Mesodermal cell (in vitro differentiated cells): Measurements from ENCODE around the gene LILRB2. TPM values are rescaled to one million over a fixed set of nuclear protein-coding genes. Genes with fewer than 3 reads are reported as not detected.
"Not testable (repeated sequence)": the region's sequence is repeated elsewhere in the genome, so short reads cannot be mapped to it uniquely, and the experiment has no call there.

Experiments used
- H3K27ac ChIP-seq: 2 replicates; pipeline ENCODE4 v1.7.0; 2013; ENCODE audit warnings: mild to moderate bottlenecking, low read depth, low read length, moderate library complexity; ENCODE audit not compliant: severe bottlenecking
- H3K36me3 ChIP-seq: 2 replicates; pipeline ENCODE4 v1.7.1; 2013; ENCODE audit warnings: mild to moderate bottlenecking, low read length, moderate library complexity; ENCODE audit not compliant: control insufficient read depth, insufficient read depth
- H3K4me1 ChIP-seq: one replicate; pipeline ENCODE4 v1.7.1; 2013; ENCODE audit warnings: mild to moderate bottlenecking, low read length; ENCODE audit not compliant: insufficient read depth, control insufficient read depth, poor library complexity, severe bottlenecking
- H3K4me3 ChIP-seq: 2 replicates; pipeline ENCODE4 v1.7.0; 2013; ENCODE audit warnings: low read length, control low read depth, mild to moderate bottlenecking; ENCODE audit not compliant: insufficient read depth, poor library complexity, severe bottlenecking; ENCODE audit errors: extremely low read depth
- H3K9me3 ChIP-seq: 2 replicates; pipeline ENCODE4 v1.7.1; 2013; ENCODE audit warnings: mild to moderate bottlenecking, low read length, moderate library complexity; ENCODE audit not compliant: control insufficient read depth
- WGBS, 2 experiments: methylation state at CpG; one replicate each; pipeline ENCODE4 v1.1.5; 2013; ENCODE audit warnings: missing lambda C conversion rate in 2 of 2; ENCODE audit not compliant: insufficient coverage in 2 of 2; 5-methylcytosine and 5-hydroxymethylcytosine counted together
- polyA plus RNA-seq, 2 experiments: library from polyadenylated mRNA; stranded (reverse); fragments of 50-300 nt; gene quantifications; one replicate each; pipeline ENCODE4 v1.2.3, GENCODE V29; 2013

The LILRB2 gene
- polyA plus RNA-seq (2013, experiment 1 of 2) = not detected
- not detected for polyA plus RNA-seq (2013, experiment 2 of 2)

DNA sequence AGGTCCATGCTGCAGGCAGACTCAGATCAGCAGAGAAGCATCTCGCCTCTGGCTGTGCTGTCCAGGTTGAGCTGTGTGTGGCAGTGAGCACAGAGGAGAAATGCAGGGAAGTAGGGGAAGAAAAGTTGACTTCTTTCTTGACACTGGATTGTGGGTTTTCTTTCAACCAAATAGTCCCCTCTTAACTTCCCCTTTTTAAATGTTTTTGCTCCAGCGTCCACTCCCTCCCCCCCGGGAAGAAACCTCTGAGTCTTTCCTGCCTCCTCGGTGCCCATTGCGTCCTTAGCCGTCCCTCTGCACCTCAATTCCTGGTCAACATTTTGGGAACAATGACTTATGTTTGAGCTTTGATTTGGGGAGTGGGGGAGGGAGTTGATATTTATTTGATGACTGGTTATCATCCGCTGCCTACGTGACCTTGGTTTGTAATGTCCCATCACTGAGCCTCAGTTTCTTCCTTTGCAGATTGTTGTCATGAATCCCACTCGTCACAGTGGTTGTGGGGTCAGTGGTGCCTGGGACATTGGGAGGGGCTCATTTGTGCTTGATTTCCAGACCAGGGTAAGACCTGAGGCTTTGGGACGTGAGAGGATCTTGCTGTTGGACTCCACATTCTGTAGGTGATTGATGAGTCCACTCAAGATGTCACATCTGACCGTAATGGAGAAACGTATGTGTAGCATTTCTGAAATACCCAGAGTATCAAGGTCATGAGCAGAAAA lies at the start of gene LILRB2:
LILRB2 (minus strand) TSS at position 104 of the 722 bp plus-strand sequence. CDS start 614 bp downstream, outside the sequence.
- Histone ChIP-seq H3K27ac (no peak within 1 kb of the TSS), H3K4me1 (no peaks in the 10 kb centered on the region), H3K4me3 (no peak within 1 kb of the TSS), H3K9me3 (no peaks in the 10 kb centered on the region), H3K36me3 (no peaks in the 10 kb centered on the region)
- 83 to 84% methylated on average over 10 to 11 of the region's 12 CpGs for WGBS, 2 experiments

DNA sequence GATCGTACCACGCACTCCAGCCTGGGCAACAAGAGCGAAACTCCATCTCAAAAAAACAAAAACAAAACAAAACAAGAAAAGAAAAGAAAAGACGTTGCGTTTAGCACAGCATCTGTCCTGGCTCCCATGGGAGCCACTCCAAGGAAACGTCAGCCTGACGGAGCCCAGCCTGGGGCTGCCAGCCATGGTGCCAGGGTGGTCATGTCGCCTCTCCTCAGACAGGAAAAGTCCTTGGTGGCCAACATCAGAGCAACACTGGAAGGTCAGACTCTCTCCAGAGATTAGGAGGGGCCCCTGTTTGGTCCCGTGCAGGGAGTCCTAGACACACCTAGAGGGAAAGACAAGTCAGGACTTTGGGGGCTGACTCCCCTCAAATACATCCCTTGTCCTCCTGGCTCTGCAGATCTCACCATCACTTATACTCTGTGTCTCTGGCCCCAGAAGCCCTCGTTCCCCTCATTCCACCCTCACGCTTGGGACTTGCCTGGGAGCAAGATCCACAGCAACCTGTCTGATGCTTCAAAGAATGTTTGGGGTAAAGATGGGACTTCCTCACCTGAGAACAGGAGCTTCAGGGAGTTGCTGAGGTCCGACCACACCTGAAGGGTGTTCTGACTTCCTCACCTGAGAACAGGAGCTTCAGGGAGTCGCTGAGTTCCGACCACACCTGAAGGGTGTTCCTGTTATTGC lies 48.7 kb upstream of the LILRB2 start:
- H3K4me1 ChIP-seq = no peaks in the 10 kb centered on the region
- 84 to 98% methylated on average over 9 to 11 of the region's 14 CpGs for WGBS, 2 experiments
- H3K9me3 ChIP-seq = no peaks in the 10 kb centered on the region
- H3K27ac ChIP-seq = no peak overlapping the region
- H3K4me3 ChIP-seq = no peak overlapping the region
- no peaks in the 10 kb centered on the region for H3K36me3 ChIP-seq

DNA sequence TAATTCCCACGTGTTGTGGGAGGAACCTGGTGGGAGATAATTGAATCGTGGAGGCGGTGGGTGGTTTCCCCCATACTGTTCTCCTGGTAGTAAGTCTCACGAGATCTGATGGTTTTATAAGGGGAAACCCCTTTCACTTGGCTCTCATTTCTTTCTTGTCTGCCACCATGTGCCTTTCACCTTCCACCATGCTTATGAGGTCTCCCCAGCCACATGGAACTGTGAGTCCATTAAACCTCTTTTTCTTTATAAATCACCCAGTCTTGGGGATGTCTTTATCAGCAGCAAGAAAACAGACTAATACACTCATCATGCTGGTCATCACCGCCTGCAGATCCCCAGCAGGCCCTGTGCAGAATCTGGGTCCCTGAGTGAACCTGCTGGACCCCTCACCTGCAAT lies 47.9 kb upstream of the LILRB2 start:
- H3K4me3 ChIP-seq, H3K27ac ChIP-seq, H3K36me3 ChIP-seq, H3K9me3 ChIP-seq, H3K4me1 ChIP-seq: not testable (repeated sequence)
- 94 to 100% methylated on average over 1 to 3 of the region's 5 CpGs for WGBS, 2 experiments

DNA sequence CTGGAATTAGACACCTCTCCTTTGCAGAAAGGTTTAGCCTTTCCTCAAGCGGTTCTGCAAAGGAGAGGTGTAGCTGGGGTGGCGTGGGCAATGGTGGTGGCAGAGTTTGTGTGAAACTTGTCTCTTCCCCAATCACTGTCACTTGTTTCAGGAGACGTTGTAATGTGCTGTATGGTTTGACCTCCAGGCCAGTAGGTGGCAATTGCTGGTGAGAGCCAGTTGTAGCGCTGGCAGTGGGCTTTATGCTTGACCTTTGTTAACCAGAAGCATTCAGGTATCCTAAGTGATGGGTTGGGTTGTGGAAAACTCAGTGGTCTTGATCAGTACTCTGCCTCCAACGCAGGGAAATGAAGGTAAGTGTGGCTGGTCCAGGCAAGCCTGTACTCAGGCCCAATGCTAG lies 44.7 kb upstream of the LILRB2 start:
- no peaks in the 10 kb centered on the region for H3K36me3 ChIP-seq
- H3K27ac ChIP-seq = no peak overlapping the region
- WGBS, 2 experiments = 76 to 100% methylated on average over 2 to 5 of the region's 5 CpGs
- H3K4me1 ChIP-seq = no peaks in the 10 kb centered on the region
- peaks cover 4% of the 10 kb centered on the region for H3K9me3 ChIP-seq
- H3K4me3 ChIP-seq = no peak overlapping the region

DNA sequence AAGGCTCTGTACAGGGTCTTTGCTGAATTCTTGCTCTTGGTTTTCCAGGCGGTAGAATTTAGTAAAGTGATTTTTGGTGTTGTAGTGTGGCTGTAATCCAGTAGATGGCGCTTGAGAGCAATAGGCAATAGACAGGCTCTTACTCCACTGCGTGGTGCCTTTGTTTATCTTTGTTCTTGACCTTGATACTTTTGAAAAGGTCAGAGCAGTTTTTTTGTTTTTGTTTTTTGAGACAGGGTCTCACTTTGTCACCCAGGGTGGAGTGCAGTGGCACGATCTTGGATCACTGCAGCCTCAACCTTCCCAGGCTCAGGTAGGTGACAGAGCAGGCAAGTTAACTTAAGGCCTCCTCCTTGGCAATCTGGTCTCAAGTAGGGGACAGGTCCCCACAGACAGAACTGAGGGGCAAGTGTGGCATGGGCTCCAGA lies 44.3 kb upstream of the LILRB2 start:
- peaks cover 4% of the 10 kb centered on the region for H3K9me3 ChIP-seq
- no peaks in the 10 kb centered on the region for H3K4me1 ChIP-seq
- no peak overlapping the region for H3K4me3 ChIP-seq
- H3K36me3 ChIP-seq = no peaks in the 10 kb centered on the region
- 19 to 21% methylated on average over 4 of the region's 4 CpGs for WGBS, 2 experiments
- no peak overlapping the region for H3K27ac ChIP-seq

DNA sequence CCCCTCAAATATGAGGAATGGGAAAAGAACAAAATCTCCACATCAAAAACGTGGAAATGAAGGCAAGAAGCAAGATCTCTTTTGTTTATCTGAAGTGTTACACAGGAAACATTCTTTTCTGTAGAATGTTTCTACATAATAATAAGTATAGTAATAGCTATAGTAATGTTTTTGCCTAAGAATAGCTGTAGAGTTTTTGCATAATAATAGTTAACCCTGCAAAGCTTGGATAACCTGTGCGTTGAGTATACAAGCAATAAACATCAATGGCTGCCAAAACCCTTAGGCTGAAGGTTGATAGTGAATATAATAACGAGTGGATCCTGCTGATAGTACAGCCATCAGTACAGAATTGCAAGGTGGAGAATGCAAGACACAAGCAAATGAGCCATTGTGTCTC lies 43.2 kb upstream of the LILRB2 start:
- Histone ChIP-seq H3K27ac (no peak overlapping the region), H3K4me1 (no peaks in the 10 kb centered on the region), H3K4me3 (no peak overlapping the region), H3K9me3 (peaks cover 4% of the 10 kb centered on the region), H3K36me3 (no peaks in the 10 kb centered on the region)
- WGBS, 2 experiments = 17% methylated on average over 2 of the region's 3 CpGs; no CpG with 5 or more reads in 1 of the 2 experiments

DNA sequence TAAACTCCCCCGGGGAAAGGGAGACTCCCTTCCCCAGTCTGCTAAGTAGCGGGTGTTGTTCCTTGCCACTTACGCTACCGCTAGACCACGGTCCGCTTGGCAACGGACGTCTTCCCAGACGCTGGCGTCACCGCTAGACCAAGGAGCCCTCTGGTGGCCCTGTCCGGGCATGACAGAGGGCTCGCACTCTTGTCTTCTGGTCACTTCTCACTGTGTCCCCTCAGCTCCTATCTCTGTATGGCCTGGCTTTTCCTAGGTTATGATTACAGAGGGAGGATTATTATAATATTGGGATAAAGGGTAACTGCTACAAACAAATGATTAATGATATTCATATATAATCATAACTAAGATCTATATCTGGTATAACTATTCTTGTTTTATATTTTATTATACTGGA lies 42.0 kb upstream of the LILRB2 start:
- H3K9me3 ChIP-seq, H3K4me1 ChIP-seq, H3K4me3 ChIP-seq, H3K27ac ChIP-seq, H3K36me3 ChIP-seq: not testable (repeated sequence)
- no CpG with 5 or more reads among the region's 13 CpGs for WGBS, 2 experiments

DNA sequence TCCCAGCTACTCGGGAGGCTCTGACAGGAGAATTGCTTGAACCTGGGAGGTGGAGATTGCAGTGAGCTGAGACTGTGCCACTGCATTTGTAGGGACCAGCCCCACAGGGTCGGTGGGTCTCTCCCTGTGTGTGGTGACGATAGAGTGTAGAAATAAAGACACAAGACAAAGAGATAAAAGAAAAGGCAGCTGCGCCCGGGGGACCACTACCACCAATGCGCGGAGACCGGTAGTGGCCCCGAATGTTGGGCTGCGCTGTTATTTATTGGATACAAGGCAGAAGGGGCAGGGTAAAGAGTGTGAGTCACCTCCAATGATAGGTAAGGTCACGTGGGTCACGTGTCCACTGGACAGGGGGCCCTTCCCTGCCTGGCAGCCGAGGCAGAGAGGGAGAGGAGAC lies 41.4 kb upstream of the LILRB2 start:
- H3K36me3 ChIP-seq, H3K27ac ChIP-seq, H3K4me1 ChIP-seq, H3K9me3 ChIP-seq, H3K4me3 ChIP-seq: not testable (repeated sequence)
- WGBS, 2 experiments = 83 to 96% methylated on average over 3 to 9 of the region's 13 CpGs

DNA sequence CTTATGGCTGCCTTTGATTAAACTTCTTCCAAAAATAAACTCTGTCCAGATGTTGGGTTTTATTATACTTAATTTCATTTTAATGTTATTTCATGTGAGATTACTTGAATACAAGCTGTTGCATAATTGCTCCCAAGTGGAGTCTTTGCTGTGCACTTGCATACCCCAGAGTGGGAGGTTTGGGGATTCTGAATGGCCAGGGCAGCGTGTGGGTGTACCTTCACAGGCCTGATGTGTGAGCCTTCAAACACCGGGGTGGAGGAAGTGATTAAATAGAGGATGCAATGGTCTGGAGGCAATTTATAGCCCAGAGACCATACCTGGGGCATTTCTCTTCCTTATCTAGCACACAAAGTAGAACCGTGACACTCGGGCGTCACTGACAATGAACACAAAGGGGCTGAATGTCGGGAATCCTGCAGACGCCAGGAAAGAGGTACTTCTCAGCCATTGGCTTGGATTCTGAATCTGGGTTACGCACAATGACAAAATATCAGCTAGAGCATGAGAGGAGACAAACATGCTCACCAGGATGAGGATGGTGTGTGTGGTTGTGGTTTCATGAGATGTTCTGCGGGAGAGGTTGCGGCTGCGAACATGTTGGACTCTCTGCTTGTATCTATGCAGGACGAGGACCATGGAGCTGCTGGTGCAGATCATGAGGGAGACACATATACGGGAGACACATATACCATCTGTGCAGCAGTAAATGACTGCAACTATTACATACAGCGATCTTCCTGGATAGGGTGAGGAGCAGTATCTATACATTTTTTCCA lies 39.2 kb upstream of the LILRB2 start:
- no peaks in the 10 kb centered on the region for H3K36me3 ChIP-seq
- peaks cover 4% of the 10 kb centered on the region for H3K9me3 ChIP-seq
- H3K4me1 ChIP-seq = no peaks in the 10 kb centered on the region
- 90 to 91% methylated on average over 7 to 8 of the region's 14 CpGs for WGBS, 2 experiments
- H3K4me3 ChIP-seq = no peak overlapping the region
- no peak overlapping the region for H3K27ac ChIP-seq

DNA sequence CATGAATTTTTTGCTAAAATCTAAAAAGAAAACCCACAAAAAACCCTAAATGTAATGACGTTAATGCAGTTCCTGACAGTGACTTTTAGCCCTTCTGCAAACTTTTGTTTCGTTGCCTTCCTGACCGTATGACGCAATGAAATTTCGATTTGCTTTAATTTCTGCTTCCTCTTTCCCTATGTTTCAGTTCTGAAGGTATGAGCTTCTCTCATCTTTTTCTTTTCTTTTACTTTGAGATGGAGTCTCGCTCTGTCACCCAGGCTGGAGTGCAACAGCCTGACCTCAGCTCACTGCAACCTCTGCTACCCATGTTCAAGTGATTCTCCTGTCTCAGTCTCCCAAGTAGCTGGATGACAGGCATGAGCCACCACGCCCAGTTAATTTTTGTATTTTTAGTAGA lies 38.1 kb upstream of the LILRB2 start:
- 91 to 92% methylated on average over 6 of the region's 7 CpGs for WGBS, 2 experiments
- H3K36me3 ChIP-seq = no peaks in the 10 kb centered on the region
- H3K4me3 ChIP-seq = no peak overlapping the region
- no peaks in the 10 kb centered on the region for H3K4me1 ChIP-seq
- H3K27ac ChIP-seq = no peak overlapping the region
- peaks cover 4% of the 10 kb centered on the region for H3K9me3 ChIP-seq
